ENCODE data around the gene BHLHE40.
A peak's percentile ranks its signal among the peaks of the same experiment; 100 is the strongest.
"Not testable (repeated sequence)": the region's sequence is repeated elsewhere in the genome, so short reads cannot be mapped to it uniquely, and the experiment has no call there.

The BHLHE40 gene
- 125 to 225 reads per million in 2 donors for total RNA-seq

GRCh38 chr3:4979428-4980228 lies at the start of gene BHLHE40:
Gene BHLHE40, plus strand, starts transcription at chr3:4979437. Its CDS starts 282 bp downstream, at chr3:4979719.
- peak; percentile 80 for DNase-seq

- no peak for DNase-seq
Measured at GRCh38 chr3:4930501-4930900, 48.7 kb upstream of the BHLHE40 start.

DNA sequence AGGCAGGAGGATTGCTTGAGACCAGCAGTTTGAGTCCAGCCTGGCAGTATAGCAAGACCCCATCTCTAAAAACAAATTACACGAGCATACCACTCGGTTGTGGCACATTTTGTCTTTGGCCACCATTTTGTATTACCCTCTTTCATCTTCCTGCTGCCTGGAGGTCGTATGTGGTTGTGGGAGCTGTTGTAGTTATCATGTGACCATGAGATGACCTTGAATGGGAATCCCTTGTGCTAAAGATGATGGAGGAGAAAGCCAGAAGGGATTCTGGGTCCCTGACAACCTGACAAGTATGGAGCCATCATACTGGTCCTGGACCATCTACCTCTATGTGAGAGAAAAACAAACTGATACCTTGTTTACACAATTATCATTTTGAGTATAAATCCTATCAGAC lies 45.2 kb upstream of the BHLHE40 start:
- no peak for DNase-seq

GRCh38 chr3:4935347-4935746 lies 43.9 kb upstream of the BHLHE40 start:
- no peak for DNase-seq

DNA sequence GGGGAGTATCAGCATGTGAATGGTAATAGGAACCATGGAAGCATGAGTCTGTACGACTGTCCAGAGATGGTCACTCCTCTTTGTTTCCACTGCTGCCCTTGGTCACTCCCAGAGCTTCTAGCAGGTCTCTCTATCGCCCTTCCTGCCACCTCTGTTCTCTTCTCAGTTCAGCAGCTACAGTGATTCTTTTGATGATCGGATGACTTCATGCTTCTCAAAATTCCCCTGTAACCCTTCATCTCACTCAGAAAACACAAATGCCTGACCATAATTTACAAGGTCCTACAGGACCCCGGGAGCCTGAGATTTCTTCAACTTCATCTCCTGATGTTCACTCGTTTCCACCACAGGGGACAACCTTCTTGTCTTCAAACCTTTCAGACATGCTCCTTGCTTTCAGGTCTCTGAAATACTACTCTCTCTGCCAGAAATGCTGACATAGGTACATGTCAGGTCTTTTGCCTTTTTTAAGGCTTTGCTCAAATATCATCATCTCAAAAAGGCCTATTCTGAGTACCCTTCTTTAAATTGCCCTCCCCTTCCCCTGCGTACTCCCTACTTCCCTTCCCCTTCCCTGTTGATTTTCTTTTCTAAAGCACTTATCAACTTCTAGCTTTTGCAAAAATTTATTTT lies 42.1 kb upstream of the BHLHE40 start:
- no peak for DNase-seq

- no peak for DNase-seq
Measured at GRCh38 chr3:4938281-4938982, 40.8 kb upstream of the BHLHE40 start.

- no peak for DNase-seq
Measured at GRCh38 chr3:4939276-4939675, 40.0 kb upstream of the BHLHE40 start.

GRCh38 chr3:4940985-4941384 lies 38.3 kb upstream of the BHLHE40 start:
- no peak for DNase-seq

DNA sequence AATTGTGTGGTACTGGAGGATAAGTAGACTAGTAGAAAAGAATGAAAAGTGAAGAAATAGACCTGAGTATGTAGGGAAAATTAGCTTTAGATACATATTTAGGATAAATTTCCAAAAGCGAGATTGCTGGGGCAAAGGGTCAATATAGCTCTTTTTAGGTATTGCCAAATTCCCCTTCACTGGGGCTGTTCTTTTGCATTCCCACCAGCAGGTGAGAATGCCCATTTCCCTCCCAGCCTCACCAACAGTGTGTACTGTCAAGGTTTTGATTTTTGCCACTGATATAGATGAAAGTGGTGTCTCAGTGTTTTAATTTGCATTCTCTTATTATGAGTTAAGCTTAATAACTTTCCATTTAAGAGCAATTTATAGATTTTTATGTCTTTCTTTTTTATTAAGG lies 35.7 kb upstream of the BHLHE40 start:
- DNase-seq: no peak

- DNase-seq: no peak
Measured at GRCh38 chr3:4945324-4945723, 33.9 kb upstream of the BHLHE40 start.

DNA sequence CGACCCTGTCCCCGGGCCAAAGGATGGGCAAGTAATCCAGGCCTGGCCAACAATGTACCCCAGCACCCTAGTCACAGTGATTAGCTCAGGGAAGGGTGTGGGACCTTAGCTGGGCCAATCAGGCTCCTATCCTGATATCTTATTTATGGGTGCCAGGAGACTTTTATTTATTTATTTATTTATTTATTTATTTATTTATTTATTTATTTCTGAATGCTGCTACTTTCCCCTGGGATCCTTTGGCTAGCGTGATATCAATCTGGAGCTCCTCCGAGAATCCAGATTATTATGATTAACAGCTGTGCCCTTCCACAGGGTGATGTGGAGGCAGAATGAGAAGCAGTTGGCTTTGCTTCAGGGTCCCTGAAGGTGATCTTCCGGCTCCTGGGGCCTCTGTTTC lies 32.2 kb upstream of the BHLHE40 start:
- DNase-seq: no peak

GRCh38 chr3:4948395-4948794 lies 30.8 kb upstream of the BHLHE40 start:
- DNase-seq: no peak

DNA sequence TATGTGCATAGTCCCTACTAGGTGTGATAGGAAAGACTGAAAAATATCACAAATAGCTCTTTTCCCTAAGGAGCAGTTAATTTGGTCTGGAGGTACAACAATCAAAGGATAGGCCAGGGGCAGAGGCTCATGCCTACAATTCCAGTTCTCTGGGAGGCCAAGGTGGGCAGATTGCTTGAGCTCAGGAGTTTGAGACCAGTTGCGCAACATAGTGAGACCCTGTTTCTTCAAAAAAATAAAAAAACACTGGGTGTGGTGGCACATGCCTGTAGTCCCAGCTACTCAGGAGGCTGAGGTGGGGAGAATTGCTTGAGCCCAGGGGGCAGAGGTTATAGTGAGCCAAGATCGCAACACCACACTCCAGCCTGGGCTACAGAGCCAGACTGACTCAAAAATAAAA lies 30.2 kb upstream of the BHLHE40 start:
- no peak for DNase-seq

- no peak for DNase-seq
Measured at GRCh38 chr3:4949659-4950058, 29.6 kb upstream of the BHLHE40 start.

DNA sequence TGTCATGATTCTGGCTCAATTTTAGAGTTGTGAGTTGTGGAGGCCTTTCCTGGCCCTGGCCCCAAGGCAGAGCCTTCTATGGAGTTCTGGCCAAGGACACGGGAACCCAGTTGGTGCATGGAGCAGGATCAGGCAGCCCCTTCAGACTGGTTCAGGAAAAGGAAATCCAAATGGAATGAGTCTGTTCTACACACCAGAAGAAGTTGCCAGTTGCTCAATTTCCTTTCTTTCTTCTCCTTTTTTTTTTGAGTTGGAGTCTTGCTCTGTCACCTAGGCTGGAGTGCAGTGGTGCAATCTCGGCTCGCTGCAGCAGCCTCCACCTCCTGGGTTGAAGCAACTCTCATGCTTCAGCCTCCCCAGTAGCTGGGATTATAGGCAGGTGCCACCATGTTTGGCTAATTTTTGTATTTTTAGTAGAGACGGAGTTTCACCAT lies 28.9 kb upstream of the BHLHE40 start:
- DNase-seq: no peak

DNA sequence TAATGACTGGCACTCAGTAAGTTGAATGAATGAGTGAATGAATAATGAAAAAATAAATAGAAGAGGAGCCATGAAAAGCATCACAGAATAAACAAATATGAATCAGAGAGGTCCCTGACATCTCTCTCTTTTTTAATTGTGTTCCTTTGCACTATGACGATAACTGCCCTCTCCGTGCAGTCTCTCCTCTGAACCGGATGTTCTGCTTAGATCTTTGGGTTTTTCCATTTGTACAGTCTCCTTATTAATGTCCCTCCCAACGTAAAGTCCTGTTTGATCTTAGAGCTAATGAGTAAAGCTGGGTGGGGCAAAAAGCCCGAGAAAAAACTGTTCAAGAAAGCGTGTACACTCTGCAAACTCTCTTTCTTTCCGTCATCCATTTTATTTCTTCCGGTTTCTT lies 28.3 kb upstream of the BHLHE40 start:
- DNase-seq: no peak

GRCh38 chr3:4953119-4953518 lies 26.1 kb upstream of the BHLHE40 start:
- DNase-seq: no peak

DNA sequence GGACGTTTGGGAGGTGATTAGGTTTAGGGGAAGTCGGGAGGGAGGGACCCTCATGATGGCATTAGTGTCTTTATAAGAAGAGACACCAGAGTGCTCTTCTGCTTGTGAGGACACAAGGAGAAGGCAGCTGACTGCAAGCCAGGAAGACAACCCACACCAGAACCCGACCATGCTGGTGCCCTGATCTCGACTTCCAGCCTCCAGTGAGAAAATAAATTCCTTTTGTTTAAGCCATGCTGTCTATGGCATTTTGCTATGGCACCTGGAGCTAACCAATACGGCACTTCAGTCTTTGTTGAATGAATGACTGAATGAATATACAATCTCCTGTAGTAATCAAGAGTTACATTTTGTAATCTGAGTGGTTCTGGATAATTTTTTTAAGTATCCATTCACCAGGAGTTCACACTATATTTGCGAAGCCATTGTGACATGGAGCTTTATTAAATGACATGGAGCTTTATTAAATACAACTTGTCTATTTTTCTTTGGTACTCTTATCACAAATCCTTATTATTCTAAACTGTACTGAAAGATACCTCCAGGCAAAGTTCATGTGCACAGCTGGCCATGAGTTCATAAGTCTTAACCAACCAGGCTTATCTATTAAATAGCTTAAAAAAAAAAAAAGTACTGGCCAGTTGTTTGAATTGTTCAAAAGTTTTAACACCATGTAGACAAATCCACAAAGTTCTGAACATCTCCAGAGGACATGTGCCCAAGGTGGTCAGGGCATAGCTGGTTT lies 24.8 kb upstream of the BHLHE40 start:
- DNase-seq: no peak

GRCh38 chr3:4956099-4956498 lies 23.1 kb upstream of the BHLHE40 start:
- no peak for DNase-seq

- DNase-seq: no peak
Measured at GRCh38 chr3:4956738-4957137, 22.5 kb upstream of the BHLHE40 start.

- DNase-seq: no peak
Measured at GRCh38 chr3:4957978-4958377, 21.3 kb upstream of the BHLHE40 start.

- DNase-seq: no peak
Measured at GRCh38 chr3:4959180-4959579, 20.1 kb upstream of the BHLHE40 start.

DNA sequence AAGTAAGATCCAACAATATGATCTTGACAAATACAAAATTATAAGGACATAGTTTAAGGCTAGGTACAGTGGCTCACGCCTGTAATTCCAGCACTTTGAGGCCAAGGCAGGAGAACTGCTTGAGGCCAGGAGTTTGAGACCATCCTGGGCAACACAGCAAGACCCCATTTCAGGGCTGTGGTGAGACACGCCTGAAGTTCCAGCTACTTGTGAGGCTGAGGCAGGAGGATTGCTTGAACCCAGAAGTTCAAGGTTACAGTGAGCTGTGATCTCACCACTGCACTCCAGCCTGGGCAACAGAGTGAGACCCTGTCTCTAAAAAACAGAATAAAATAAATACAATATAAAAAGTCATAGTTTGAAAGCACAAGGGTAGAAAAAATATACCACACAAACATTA lies 17.4 kb upstream of the BHLHE40 start:
- not testable (repeated sequence) for DNase-seq

Data from activated gamma-delta T cell (primary cell).